Activated CD4-positive, alpha-beta T cell treated with anti-CD3 and anti-CD28 coated beads, Interleukin-2, amount 50 U/mL, for 1 hour (primary cell): ENCODE measurements around the gene SPTLC3.

Source experiments
- DNase-seq: peaks from one replicate; pipeline ENCODE4 v3.0.0-alpha.2; 2020

SPTLC3 gene

DNA sequence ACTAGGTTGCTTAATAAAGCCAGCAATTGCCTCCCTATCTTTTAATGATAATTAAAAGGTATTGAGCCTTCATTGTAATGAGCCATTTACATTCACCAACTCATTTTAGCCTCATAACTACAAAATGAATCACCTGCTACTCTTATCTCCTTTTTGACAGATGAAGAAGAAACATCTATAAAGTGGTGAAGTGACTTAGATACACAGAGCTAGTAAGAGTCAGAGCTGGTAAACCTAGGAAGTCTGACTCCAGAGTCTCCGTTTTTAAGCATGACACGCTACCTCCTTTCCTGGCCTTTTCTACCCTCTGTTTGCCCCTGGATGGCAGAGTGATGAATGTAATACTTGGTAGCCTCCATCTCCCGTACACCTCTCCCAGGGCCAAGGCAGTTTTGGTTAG is 93.5 kb downstream of the SPTLC3 start:
- no peak for DNase-seq

- no peak for DNase-seq
Measured at GRCh38 chr20:13102694-13103093, 93.9 kb downstream of the SPTLC3 start.

GRCh38 chr20:13105039-13105438 is 96.3 kb downstream of the SPTLC3 start:
- DNase-seq = no peak

DNA sequence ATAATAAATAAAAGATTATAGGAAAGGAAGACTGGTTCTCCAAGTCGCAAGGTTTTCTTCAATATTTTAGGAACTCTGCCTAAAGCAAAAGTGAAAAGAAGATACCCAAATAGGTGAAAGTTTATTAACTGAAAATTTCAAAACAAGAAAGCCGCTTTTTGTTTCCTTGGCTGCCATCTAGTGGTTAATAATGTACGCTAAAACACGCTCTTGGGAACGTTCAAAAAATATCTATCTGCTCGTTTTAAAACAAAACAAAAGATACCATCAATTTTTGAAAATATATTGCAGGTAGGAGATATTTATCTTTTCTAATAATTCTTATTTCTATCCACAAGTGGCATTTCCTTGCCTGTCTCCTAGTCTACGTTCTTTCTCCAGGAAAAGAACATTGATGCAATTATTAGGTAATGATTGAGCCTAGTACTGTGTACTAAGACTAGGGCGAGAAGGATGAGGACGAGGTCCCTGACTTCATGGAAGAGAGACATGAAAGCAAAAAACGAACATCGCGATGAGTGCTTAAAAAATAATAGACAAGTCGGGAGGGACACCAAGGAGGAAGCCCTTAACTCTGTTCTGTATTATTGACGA is 97.2 kb downstream of the SPTLC3 start:
- no peak for DNase-seq

GRCh38 chr20:13109658-13110057 is 100.9 kb downstream of the SPTLC3 start:
- DNase-seq = no peak

- no peak for DNase-seq
Measured at GRCh38 chr20:13110796-13111195, 102.0 kb downstream of the SPTLC3 start.

- DNase-seq = no peak
Measured at GRCh38 chr20:13111249-13111911, 102.6 kb downstream of the SPTLC3 start.

- no peak for DNase-seq
Measured at GRCh38 chr20:13113731-13114130, 105.0 kb downstream of the SPTLC3 start.

- no peak for DNase-seq
Measured at GRCh38 chr20:13117200-13117599, 108.4 kb downstream of the SPTLC3 start.

DNA sequence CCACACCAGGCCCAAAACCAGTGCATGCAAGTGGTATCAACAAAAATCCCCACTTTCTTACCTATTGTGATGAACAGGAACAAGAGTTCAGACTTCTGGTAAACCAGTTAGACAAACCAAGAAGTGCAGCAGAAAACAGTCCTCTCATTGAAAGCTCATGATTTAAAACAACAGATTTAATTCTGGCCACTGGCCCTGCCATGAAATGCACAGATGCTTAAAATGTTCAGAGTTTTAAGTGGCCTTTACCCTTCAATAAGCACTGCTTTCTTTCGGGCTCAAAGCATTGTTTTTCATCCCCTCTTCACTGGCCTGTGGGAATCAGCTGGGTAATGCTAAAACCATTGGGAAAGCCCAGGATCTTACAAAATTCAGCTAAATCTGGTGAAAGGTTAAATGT is 109.9 kb downstream of the SPTLC3 start:
- no peak for DNase-seq

- DNase-seq = peak; percentile 20
Measured at GRCh38 chr20:13119583-13119982, 110.8 kb downstream of the SPTLC3 start.

- no peak for DNase-seq
Measured at GRCh38 chr20:13120471-13120870, 111.7 kb downstream of the SPTLC3 start.

GRCh38 chr20:13121840-13122515 is 113.2 kb downstream of the SPTLC3 start:
- no peak for DNase-seq

GRCh38 chr20:13125486-13125885 is 116.7 kb downstream of the SPTLC3 start:
- DNase-seq = no peak

DNA sequence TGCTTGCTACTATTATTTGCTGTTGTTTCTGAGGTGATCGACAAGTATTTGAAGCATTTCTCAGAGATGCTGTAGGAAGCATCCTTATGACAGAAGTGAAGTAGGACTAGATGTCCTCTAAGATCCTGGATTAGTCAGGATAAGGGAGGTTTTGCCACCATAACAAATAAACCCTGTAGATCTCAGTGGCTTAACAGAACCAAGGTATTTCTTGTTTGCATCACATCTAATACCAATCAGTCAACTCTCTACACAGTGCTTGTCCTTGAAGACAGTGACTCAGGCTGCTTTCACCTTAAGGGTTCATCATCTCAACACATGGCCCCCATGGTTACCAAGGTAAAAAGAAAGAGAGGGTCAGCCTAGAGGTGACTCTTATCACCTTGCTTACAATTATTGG is 119.4 kb downstream of the SPTLC3 start:
- DNase-seq = no peak

- no peak for DNase-seq
Measured at GRCh38 chr20:13130061-13130706, 121.4 kb downstream of the SPTLC3 start.

- DNase-seq = no peak
Measured at GRCh38 chr20:13130707-13131103, 121.9 kb downstream of the SPTLC3 start.

- no peak for DNase-seq
Measured at GRCh38 chr20:13131688-13132087, 122.9 kb downstream of the SPTLC3 start.

GRCh38 chr20:13139459-13140150 is 130.8 kb downstream of the SPTLC3 start:
- no peak for DNase-seq

DNA sequence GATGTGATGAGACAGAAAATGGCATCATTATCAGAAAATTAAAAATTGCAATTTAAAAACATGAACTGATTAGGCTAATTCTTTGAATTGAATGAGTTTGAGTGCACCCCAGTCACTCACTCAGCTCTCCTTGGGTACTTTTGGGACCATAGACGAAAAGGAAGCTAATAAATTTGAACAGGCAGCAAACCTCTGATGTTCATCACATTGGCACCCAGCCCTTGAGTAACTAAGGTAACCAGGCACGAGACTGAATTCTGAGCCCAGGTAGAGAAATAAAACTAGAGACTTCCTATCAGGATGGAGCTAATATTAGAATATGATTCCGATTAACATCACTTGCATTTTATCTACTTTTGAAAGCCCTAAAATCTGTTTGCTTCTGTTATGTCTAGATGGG is 131.4 kb downstream of the SPTLC3 start:
- DNase-seq = no peak

DNA sequence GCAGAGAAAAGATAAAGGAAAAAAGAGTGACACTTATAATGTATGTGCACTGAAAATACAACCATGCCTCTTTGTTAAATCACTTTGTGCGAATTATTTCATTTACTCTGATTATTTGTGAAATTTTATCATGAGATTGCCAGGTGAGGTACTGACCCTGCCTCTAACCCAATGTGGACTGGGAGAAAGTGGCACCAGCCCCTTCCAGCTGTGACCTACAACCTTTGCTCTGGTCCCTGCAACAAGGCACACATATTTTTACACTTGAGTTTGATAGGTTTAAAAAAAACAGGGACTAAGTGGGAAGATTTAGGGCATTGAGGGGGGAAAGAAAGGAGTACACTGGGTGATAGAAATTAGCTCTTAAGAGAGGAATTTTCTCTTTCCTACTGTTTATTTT is 132.0 kb downstream of the SPTLC3 start:
- no peak for DNase-seq

DNA sequence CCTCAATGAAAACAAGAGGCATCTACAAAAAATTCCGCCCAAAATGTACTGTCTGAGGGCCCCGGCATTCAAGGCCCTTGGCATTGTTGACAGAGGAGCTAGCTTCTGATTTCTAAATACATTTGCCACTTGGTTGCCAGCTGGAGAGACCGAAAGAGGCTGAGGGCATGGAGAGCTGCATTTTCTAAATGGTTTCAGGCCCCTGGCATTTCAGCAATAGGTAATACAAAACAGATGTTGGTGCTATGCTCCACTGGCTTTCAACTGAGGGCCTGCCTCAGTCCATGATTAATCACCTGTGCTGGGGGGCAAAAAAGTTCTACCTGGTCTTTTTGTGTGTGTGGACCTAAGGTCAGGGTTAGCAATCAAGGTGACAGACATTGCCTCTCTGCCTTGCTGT is 132.8 kb downstream of the SPTLC3 start:
- no peak for DNase-seq

DNA sequence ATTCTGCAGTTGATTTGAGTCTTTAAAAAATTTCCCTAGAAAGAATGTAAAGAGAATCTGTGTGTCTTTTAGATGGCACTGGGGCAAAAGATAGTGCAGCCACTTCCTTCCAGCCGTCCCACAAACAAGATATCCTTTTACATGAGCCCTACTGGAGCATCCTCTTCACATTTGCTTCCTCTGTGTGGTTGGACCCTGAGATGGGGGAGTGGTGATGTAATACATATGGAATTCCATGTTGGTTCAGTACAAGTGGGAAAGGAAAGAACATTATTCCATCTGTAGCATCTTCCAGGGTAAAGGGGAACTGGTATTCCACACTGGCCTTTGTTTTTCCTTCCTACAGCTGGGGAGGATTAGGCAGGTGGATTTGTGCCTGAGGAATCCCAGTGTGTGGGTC is 133.4 kb downstream of the SPTLC3 start:
- no peak for DNase-seq
